Lower leg skin (tissue), 4 donors: Measurements from ENCODE around the gene KIZ. TPM values are rescaled to one million over a fixed set of nuclear protein-coding genes. Genes with fewer than 3 reads are reported as not detected.
A peak's percentile ranks its signal among the peaks of the same experiment; 100 is the strongest.

Experiments
- DNase-seq, 2 donors: peaks; one replicate each; pipeline ENCODE4 v3.0.0-alpha.2; 2019; ENCODE audit warnings: low spot score in 2 of 2
- H3K4me3 ChIP-seq: fragments of 200-600 bp; sonication (generic); 2 replicates; pipeline ENCODE4 v1.5.1; 2017; ENCODE audit warnings: mild to moderate bottlenecking, low read depth; ENCODE audit not compliant: poor library complexity, severe bottlenecking
- CTCF ChIP-seq, 3 donors: fragments of 450-650 bp; IDR thresholded peaks; one replicate each; pipeline ENCODE4 v1.5.1; 2016; ENCODE audit warnings: antibody characterized with exemption in 3 of 3, mild to moderate bottlenecking in 3 of 3, moderate library complexity in 2 of 3
- POLR2A ChIP-seq, 2 donors: fragments of 450-650 bp; IDR thresholded peaks; one replicate each; pipeline ENCODE4 v1.6.1; 2016 to 2017; ENCODE audit warnings: antibody characterized with exemption in 2 of 2, mild to moderate bottlenecking in 1 of 2, moderate library complexity in 1 of 2
- WGBS, 2 donors: methylation state at CpG; one replicate each; pipeline ENCODE4 v1.1.5; 2018; 5-methylcytosine and 5-hydroxymethylcytosine counted together
- intact Hi-C: fragments of 100-400 bp; cut with DNase I; formaldehyde crosslinking; loops from one replicate; pipeline ENCODE4 v1.15.0; 2023; ENCODE audit warnings: low total_unique reads
- total RNA-seq, 4 donors: library from RNA; depleted of rRNA; stranded (reverse); fragments of >200 nt; gene quantifications; one replicate each; pipeline ENCODE4 v1.1.0, GENCODE V29; 2016

Gene KIZ
- total RNA-seq, 4 donors from 2014 or later, result 17.8 to 25.0 (median 23.0) TPM

DNA sequence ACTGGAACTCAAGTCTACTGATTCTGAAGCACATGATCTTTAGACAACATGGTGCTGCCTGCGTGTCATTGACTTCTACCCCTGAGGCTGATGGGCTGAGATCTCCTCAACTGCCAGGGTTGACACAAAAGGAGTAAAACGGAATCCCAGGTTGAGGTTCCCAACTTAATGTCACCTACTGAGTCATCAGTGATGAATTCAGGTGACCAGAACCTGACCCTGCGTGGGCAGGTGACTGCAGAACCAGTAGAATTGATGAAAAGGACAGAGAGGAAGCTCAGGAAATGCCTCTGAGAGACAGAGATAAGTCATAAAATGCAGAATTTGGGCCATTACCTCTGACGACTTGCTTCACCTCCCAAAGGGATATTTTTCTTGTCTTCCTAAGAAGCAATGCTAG is 7.7 kb upstream of the KIZ start:
- no peak overlapping the region for H3K4me3 ChIP-seq
- intact Hi-C loops, result no loop called here
- DNase-seq, result no peak
- WGBS, 2 donors, result 54 to 58% methylated on average over 4 of the region's 4 CpGs
- TF ChIP-seq POLR2A (IDR thresholded peaks at IDR 0.05) (no peak), CTCF (IDR thresholded peaks at IDR 0.05) (no peak)

- no peak for TF ChIP-seq POLR2A (IDR thresholded peaks at IDR 0.05)
- no peak overlapping the region for H3K4me3 ChIP-seq
- DNase-seq, result no peak
- intact Hi-C loops, result no loop called here
- 90 to 100% methylated on average over 2 of the region's 2 CpGs for WGBS, 2 donors
Measured at GRCh38 chr20:21118782-21119181, 7.1 kb upstream of the KIZ start.

- intact Hi-C loops, result no loop called here
- no peak overlapping the region for H3K4me3 ChIP-seq
- DNase-seq, result no peak
- TF ChIP-seq CTCF (IDR thresholded peaks at IDR 0.05), result no peak
- TF ChIP-seq POLR2A (IDR thresholded peaks at IDR 0.05), result no peak
- WGBS, 2 donors, result 94 to 96% methylated on average over 3 of the region's 3 CpGs
Measured at GRCh38 chr20:21124190-21124589, 1.7 kb upstream of the KIZ start.

GRCh38 chr20:21125072-21125848 is 622 bp upstream of the KIZ start:
- intact Hi-C loops, result no loop called here
- WGBS, 2 donors, result 2% methylated on average over 24 to 25 of the region's 25 CpGs
- peak; percentile 45 to 87 for DNase-seq
- no peak for TF ChIP-seq POLR2A (IDR thresholded peaks at IDR 0.05)
- no peak for TF ChIP-seq CTCF (IDR thresholded peaks at IDR 0.05)
- peak overlapping the region; percentile 20 for H3K4me3 ChIP-seq

DNA sequence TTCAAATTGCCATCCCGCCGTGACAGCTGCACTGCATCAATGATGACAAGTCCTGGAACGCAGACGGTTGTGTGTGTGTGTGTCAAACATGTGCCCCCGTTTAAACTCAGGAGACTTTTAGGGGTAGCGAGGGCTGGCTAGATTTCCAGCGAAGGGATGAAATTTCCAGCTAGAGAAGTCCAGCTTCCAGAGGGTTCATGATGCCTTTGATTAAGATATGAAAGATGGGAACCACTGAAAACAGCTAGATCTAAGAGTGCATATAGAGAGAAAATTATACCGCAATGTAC is 644 bp downstream of the KIZ start:
- WGBS, 2 donors, result 6 to 10% methylated on average over 8 of the region's 8 CpGs
- H3K4me3 ChIP-seq, result peak overlapping the region; percentile 87
- TF ChIP-seq POLR2A (IDR thresholded peaks at IDR 0.05) (no peak), CTCF (IDR thresholded peaks at IDR 0.05) (no peak)
- no peak for DNase-seq
- intact Hi-C loops, result no loop called here

GRCh38 chr20:21127201-21127981 is 1.5 kb downstream of the KIZ start:
- TF ChIP-seq CTCF (IDR thresholded peaks at IDR 0.05), result no peak
- no peak for TF ChIP-seq POLR2A (IDR thresholded peaks at IDR 0.05)
- WGBS, 2 donors, result 74 to 75% methylated on average over 5 of the region's 5 CpGs
- intact Hi-C loops, result no loop called here
- no peak for DNase-seq
- no peak overlapping the region for H3K4me3 ChIP-seq
